Nephron progenitor cell (in vitro differentiated cells): Measurements from ENCODE around the gene PDCL3.

ENCODE experiments used
- DNase-seq: peaks from one replicate; pipeline ENCODE4 v3.0.0; 2021
- H3K27ac Mint-ChIP-seq: 2 replicates; pipeline ENCODE4 v1.8.0; 2021; ENCODE audit warnings: mild to moderate bottlenecking, moderate library complexity, mixed read lengths
- H3K27me3 Mint-ChIP-seq: 2 replicates; pipeline ENCODE4 v1.8.0; 2021; ENCODE audit warnings: mild to moderate bottlenecking, low read depth, mixed read lengths; ENCODE audit not compliant: poor library complexity
- H3K36me3 Mint-ChIP-seq: 2 replicates; pipeline ENCODE4 v1.8.0; 2021; ENCODE audit warnings: low read depth, mixed read lengths
- H3K4me1 Mint-ChIP-seq: 2 replicates; pipeline ENCODE4 v1.8.0; 2021; ENCODE audit warnings: mixed read lengths
- H3K4me3 Mint-ChIP-seq: 2 replicates; pipeline ENCODE4 v1.8.0; 2021; ENCODE audit warnings: mild to moderate bottlenecking, moderate library complexity, mixed read lengths
- H3K9me3 Mint-ChIP-seq: 2 replicates; pipeline ENCODE4 v1.8.0; 2021; ENCODE audit warnings: mild to moderate bottlenecking, moderate library complexity, mixed read lengths
- TF ChIP-seq, protein P1 (sequence below): fragments of 200-600 bp; sonication (generic); IDR thresholded peaks from 2 replicates; pipeline ENCODE4 v1.5.0; 2021; ENCODE audit warnings: antibody characterized with exemption

The PDCL3 gene

DNA sequence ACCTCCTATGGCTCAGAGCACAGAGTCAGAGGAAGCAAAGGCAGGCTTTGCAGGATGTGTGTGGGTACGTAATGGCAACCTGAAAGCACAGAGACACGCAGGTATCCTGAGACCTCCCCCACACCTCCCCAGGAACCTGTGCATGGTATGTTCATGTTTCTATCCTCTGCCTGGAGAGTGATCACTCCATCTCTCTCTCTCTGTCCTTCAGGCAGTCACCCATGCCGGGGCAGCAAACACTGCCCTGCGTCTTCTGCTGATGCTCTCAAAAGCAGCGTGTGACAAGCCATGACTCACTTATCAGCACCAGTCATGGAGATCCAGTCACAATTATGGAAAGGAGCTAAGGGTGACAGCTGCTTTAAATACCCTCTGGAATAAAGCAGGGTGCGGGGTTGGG, 52.7 kb downstream of the PDCL3 start:
- Mint-ChIP-seq H3K9me3 (peaks cover 7% of the 10 kb centered on the region), H3K27ac (no peak overlapping the region), H3K4me3 (no peak overlapping the region), H3K27me3 (peaks cover 33% of the 10 kb centered on the region), H3K4me1 (no peaks in the 10 kb centered on the region), H3K36me3 (no peaks in the 10 kb centered on the region)
- TF ChIP-seq, protein P1, sequence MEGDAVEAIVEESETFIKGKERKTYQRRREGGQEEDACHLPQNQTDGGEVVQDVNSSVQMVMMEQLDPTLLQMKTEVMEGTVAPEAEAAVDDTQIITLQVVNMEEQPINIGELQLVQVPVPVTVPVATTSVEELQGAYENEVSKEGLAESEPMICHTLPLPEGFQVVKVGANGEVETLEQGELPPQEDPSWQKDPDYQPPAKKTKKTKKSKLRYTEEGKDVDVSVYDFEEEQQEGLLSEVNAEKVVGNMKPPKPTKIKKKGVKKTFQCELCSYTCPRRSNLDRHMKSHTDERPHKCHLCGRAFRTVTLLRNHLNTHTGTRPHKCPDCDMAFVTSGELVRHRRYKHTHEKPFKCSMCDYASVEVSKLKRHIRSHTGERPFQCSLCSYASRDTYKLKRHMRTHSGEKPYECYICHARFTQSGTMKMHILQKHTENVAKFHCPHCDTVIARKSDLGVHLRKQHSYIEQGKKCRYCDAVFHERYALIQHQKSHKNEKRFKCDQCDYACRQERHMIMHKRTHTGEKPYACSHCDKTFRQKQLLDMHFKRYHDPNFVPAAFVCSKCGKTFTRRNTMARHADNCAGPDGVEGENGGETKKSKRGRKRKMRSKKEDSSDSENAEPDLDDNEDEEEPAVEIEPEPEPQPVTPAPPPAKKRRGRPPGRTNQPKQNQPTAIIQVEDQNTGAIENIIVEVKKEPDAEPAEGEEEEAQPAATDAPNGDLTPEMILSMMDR: no peak
- DNase-seq: no peak

DNA sequence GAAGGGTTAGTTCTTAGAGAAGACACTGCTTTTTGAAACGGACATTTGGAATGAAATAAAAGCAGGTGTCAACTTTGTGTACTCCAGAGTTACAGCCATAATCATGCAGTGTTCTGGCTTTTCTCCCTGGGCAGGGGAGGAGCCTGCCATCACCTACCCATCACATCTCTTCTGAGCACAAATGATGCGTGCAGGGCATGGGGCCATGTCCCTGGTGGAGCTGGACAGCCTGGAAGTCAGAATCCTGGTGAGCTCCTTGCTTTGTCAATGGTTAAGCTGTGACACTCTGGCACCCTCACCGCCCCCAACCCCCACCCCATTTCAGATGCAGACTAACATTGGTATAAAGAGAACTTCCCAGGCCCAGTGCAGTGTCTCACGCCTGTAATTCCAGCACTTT, 53.1 kb downstream of the PDCL3 start:
- Mint-ChIP-seq H3K27me3 (peaks cover 34% of the 10 kb centered on the region), H3K4me1 (no peaks in the 10 kb centered on the region), H3K9me3 (peaks cover 11% of the 10 kb centered on the region), H3K36me3 (no peaks in the 10 kb centered on the region), H3K27ac (no peak overlapping the region), H3K4me3 (no peak overlapping the region)
- TF ChIP-seq, protein P1: no peak
- no peak for DNase-seq

DNA sequence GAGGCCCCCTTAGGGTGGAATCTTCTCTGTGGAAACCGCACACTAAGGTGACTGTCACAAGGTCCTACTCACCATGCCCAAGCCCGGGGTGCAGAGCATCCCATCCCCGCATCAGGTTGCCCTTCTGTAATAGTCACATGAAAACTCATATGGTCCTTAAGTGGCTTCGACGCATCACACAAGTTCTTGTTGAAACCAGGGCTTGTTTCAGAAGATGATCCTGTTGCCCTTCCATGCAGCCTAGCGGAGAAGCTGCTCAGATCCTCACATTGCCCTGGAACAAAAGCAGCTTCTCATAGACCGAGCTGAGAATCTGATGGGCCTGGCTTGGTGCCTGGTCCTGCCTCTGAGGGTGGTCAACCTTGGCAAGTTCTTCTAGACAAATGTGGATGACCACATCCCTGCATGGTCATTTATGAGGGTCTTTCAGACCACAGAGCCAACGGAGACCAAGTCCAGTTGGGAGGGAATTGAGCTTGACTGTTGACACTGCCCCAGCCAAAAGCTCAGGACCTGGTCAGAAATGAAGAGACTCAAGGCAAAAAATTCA, 54.1 kb downstream of the PDCL3 start:
- H3K36me3 Mint-ChIP-seq: no peaks in the 10 kb centered on the region
- H3K27ac Mint-ChIP-seq: no peak overlapping the region
- peaks cover 17% of the 10 kb centered on the region for H3K9me3 Mint-ChIP-seq
- DNase-seq: no peak
- no peaks in the 10 kb centered on the region for H3K4me1 Mint-ChIP-seq
- no peak overlapping the region for H3K4me3 Mint-ChIP-seq
- peaks cover 32% of the 10 kb centered on the region for H3K27me3 Mint-ChIP-seq
- TF ChIP-seq, protein P1: no peak

DNA sequence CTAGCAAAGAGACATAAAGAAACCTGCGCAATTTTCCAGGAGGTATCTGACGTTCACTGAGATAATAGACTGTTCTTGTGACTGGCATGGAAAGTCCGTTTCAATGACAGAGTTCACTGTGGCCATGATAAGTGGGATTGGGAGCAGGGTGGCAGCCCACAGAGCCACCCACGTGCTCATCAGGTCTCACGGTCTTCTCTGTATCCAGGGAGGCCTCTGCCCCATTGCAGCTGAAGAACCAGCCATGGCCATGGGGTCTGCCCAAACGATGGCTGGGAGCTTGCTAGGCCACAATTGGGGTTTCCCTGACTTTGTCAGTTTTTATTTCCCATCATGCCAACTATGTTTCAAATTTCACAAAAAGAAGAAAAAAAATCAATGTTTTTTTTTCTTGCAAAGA, 57.2 kb downstream of the PDCL3 start:
- DNase-seq: no peak
- TF ChIP-seq, protein P1: no peak
- peaks cover 17% of the 10 kb centered on the region for H3K9me3 Mint-ChIP-seq
- H3K36me3 Mint-ChIP-seq: no peaks in the 10 kb centered on the region
- no peaks in the 10 kb centered on the region for H3K4me1 Mint-ChIP-seq
- H3K27ac Mint-ChIP-seq: no peak overlapping the region
- H3K27me3 Mint-ChIP-seq: peaks cover 27% of the 10 kb centered on the region
- no peak overlapping the region for H3K4me3 Mint-ChIP-seq

DNA sequence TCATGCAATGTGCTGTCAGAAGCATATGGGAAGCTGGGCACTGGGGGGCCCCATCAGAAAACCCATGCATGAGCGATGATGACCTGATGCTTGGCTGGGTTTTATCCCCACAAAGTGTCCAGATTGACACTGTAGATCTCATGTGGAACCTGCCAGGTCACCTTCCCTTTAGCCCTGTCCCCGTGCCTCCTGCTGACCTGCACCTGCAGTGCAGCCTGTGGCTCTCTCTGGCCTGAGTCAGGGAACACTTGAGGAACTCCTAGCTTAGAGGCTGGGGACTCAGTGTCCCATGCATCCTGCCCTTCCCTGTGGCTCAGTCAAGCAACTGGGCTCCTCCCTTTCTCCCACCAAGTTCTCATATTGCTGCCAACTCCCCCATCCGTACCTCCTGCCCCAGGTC, 57.7 kb downstream of the PDCL3 start:
- no peaks in the 10 kb centered on the region for H3K4me1 Mint-ChIP-seq
- no peak overlapping the region for H3K4me3 Mint-ChIP-seq
- no peak overlapping the region for H3K27ac Mint-ChIP-seq
- H3K9me3 Mint-ChIP-seq: peaks cover 17% of the 10 kb centered on the region
- peaks cover 27% of the 10 kb centered on the region for H3K27me3 Mint-ChIP-seq
- TF ChIP-seq, protein P1: no peak
- no peak for DNase-seq
- H3K36me3 Mint-ChIP-seq: no peaks in the 10 kb centered on the region

DNA sequence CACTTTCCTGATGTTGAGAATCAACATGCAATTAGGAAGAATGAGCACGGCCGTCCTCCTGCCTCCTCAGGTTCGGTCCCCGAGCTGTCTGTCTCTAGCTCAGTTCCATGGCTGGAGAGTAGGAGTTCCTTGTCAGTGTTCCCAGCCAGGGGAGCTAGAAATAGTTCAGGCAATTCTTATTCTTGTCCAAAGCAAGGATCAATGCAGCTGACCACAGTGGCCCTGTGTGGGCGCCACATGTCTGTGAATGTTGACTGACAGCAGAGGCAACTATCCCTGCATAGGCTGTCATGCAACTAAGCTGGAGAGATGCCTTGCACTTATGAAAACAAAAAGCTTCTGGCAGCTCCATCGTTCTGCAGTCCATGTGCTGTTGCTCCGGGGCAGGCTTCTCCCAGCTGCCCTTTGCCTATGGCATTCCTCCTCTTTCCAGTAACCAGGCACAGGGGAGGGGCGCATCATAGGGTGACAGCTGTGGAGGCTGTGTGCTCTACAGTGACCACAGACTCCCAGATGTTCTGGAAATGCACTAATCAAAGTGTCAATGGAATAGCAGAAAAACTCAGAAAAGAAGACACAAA, 58.7 kb downstream of the PDCL3 start:
- no peaks in the 10 kb centered on the region for H3K36me3 Mint-ChIP-seq
- H3K4me1 Mint-ChIP-seq: no peaks in the 10 kb centered on the region
- no peak overlapping the region for H3K4me3 Mint-ChIP-seq
- H3K27me3 Mint-ChIP-seq: peaks cover 30% of the 10 kb centered on the region
- H3K27ac Mint-ChIP-seq: no peak overlapping the region
- DNase-seq: no peak
- peaks cover 17% of the 10 kb centered on the region for H3K9me3 Mint-ChIP-seq
- TF ChIP-seq, protein P1: no peak
